SU-DHL-6 (cell line): ENCODE results near the gene RNU5D-1.
"Not testable (repeated sequence)": the region's sequence is repeated elsewhere in the genome, so short reads cannot be mapped to it uniquely, and the experiment has no call there.

Experiments used
- H2AFZ ChIP-seq: fragments of 200-600 bp; sonication (generic); 2 replicates; pipeline ENCODE4 v1.6.1; 2014; ENCODE audit warnings: low read depth, mild to moderate bottlenecking, moderate library complexity, mixed read lengths, antibody characterized with exemption, low read length; ENCODE audit not compliant: severe bottlenecking
- H3F3A ChIP-seq: fragments of 200-600 bp; shearing (Covaris generic); 2 replicates; pipeline ENCODE4 v1.6.0; 2016; ENCODE audit warnings: antibody characterized with exemption, mild to moderate bottlenecking; ENCODE audit not compliant: insufficient read depth
- H3K27ac ChIP-seq: fragments of 200-600 bp; sonication (generic); 2 replicates; pipeline ENCODE4 v1.5.1; 2016; ENCODE audit warnings: low read depth, mild to moderate bottlenecking, low read length, moderate library complexity, mixed read lengths
- H3K27me3 ChIP-seq: fragments of 200-600 bp; sonication (generic), shearing (Covaris generic); 2 replicates; pipeline ENCODE4 v1.6.0; 2014; ENCODE audit warnings: mild to moderate bottlenecking, low read length
- H3K36me3 ChIP-seq: fragments of 200-600 bp; sonication (generic); 2 replicates; pipeline ENCODE4 v1.6.1; 2014; ENCODE audit warnings: mild to moderate bottlenecking, low read length, mixed read lengths
- H3K4me2 ChIP-seq: fragments of 300-600, 200-600 bp; shearing (Covaris generic), sonication (generic); 2 replicates; pipeline ENCODE4 v1.6.0; 2014; ENCODE audit warnings: low read length, low read depth, mild to moderate bottlenecking; ENCODE audit not compliant: poor library complexity, severe bottlenecking
- H3K4me3 ChIP-seq: fragments of 200-600 bp; sonication (generic); 2 replicates; pipeline ENCODE4 v1.5.1; 2014; ENCODE audit warnings: antibody characterized with exemption, low read length, mild to moderate bottlenecking, mixed read lengths; ENCODE audit not compliant: insufficient read depth, poor library complexity, severe bottlenecking
- H3K79me2 ChIP-seq: fragments of 200-600 bp; sonication (generic); 2 replicates; pipeline ENCODE4 v1.6.1; 2014; ENCODE audit warnings: mild to moderate bottlenecking, low read length, moderate library complexity; ENCODE audit not compliant: insufficient read depth
- H3K9ac ChIP-seq: fragments of 200-600 bp; sonication (generic); 2 replicates; pipeline ENCODE4 v1.7.0; 2014; ENCODE audit warnings: mild to moderate bottlenecking, low read length
- H3K9me2 ChIP-seq: fragments of 200-600 bp; sonication (generic); replicated peaks from 2 replicates; pipeline ENCODE4 v1.6.1; 2014; ENCODE audit warnings: low read length; ENCODE audit not compliant: insufficient read depth
- H3K9me3 ChIP-seq: fragments of 200-600 bp; sonication (generic); 2 replicates; pipeline ENCODE4 v1.6.1; 2014; ENCODE audit warnings: low read length, mixed read lengths; ENCODE audit not compliant: insufficient read depth
- H4K20me1 ChIP-seq: fragments of 200-600 bp; sonication (generic); 2 replicates; pipeline ENCODE4 v1.6.1; 2014; ENCODE audit warnings: low read depth, mild to moderate bottlenecking, antibody characterized with exemption, low read length, moderate library complexity, mixed read lengths
- EZH2phosphoT487 ChIP-seq: fragments of 200-600 bp; sonication (generic), shearing (Covaris generic); conservative IDR thresholded peaks from 2 replicates; pipeline ENCODE4 v1.6.1; 2018; ENCODE audit warnings: mild to moderate bottlenecking, antibody characterized with exemption, low read length, moderate library complexity, mixed read lengths
- TF ChIP-seq, protein P1 (sequence below): fragments of 200-600 bp; sonication (generic); IDR thresholded peaks from one replicate; pipeline ENCODE4 v1.5.1; 2017; ENCODE audit warnings: antibody characterized with exemption, mild to moderate bottlenecking, low read length, moderate library complexity; ENCODE audit not compliant: insufficient read depth, poor library complexity, severe bottlenecking

RNU5D-1 gene

DNA sequence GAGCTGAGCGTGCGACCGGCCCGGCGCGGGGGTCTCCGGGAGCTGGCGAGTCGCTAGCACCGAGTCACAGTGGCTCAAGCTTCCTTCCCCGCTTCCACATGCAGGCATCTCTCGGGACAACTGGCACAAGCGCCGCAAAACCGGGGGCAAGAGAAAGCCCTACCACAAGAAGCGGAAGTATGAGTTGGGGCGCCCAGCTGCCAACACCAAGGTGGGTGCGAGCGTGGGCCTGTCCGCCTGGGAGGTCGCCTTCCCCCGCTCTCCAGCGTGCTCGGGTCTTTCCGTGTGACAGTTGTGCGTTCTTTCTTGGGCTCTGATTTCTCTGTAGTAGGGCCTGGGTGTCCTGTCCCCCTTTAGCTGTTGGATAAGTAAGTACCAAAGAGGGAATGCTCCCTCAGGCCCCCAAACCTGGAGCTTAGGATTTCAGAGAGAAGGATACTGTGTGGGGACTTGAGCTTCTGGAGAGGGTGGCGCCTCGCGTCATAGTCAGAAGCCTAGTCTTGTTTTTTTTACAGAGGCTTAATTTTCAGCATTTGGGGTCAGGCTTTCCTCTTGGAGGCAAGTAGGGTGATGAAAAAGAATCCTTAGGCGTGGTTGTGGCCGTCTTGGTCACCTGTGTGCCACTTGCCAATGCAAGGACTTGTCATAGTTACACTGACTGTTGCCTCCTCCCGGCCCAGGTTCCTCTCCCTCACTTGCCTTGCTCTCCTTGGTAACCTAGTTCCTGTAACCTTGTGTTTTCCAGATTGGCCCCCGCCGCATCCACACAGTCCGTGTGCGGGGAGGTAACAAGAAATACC is 45.2 kb upstream of the RNU5D-1 start:
- Histone ChIP-seq H2AFZ (no peak overlapping the region), H3K9me2 (no peaks in the 10 kb centered on the region), H3K9ac (peak overlapping the region; percentile 84), H3K79me2 (peaks cover 43% of the 10 kb centered on the region), H3K27me3 (no peaks in the 10 kb centered on the region), H4K20me1 (peaks cover 21% of the 10 kb centered on the region; the same call in 1 of the 2 replicates), H3F3A (peaks cover 51% of the 10 kb centered on the region), H3K4me3 (peak overlapping the region; percentile 99), H3K9me3 (no peaks in the 10 kb centered on the region), H3K27ac (peak overlapping the region; percentile 87), H3K4me2 (peak overlapping the region; percentile 99), H3K36me3 (peaks cover 34% of the 10 kb centered on the region)
- TF ChIP-seq, protein P1, sequence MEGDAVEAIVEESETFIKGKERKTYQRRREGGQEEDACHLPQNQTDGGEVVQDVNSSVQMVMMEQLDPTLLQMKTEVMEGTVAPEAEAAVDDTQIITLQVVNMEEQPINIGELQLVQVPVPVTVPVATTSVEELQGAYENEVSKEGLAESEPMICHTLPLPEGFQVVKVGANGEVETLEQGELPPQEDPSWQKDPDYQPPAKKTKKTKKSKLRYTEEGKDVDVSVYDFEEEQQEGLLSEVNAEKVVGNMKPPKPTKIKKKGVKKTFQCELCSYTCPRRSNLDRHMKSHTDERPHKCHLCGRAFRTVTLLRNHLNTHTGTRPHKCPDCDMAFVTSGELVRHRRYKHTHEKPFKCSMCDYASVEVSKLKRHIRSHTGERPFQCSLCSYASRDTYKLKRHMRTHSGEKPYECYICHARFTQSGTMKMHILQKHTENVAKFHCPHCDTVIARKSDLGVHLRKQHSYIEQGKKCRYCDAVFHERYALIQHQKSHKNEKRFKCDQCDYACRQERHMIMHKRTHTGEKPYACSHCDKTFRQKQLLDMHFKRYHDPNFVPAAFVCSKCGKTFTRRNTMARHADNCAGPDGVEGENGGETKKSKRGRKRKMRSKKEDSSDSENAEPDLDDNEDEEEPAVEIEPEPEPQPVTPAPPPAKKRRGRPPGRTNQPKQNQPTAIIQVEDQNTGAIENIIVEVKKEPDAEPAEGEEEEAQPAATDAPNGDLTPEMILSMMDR = no peak

DNA sequence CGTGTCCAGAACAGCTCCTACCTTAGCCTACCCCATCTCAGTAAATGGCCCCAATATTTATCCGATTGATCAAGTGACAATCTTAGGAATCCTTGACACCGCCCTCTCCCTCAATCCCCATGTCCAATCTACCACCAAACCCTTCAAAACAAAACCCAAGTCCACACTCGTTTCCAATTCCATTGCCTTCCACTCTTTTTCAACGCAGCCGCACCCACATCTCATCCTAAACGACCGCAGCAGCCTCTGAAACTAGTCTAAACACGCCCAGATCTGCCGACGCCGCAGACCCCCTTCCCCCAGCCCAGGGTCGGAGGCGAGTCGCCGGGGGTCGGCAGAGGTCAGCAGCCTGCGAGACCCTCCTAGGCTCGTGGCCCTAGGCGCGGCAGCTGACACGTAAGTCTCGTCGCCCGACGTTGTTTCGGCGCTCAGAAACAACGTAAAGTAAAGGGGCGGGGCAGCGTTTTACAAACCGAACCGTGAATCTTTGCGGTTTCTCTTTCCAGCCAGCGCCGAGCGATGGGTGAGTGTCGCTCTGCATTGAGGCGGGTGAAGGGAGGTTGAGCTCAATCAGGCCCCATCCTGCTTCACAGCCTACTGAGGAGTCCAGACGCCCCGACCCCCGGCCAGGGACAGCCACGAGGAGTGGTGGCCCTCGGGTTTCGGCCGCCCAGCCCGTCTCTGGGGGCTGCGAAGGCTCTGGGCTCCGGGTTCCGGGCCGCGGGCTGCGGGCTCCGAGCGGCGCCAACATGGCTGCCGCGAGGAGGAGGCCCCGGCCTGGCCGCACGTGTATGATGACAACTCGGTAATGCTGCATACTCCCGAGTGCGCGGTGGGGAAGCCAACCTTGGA is 44.3 kb upstream of the RNU5D-1 start, which contains the start of gene RPS8:
Gene RPS8, plus strand, starts transcription at position 463 of the 852 bp plus-strand sequence. Its CDS starts 57 bp downstream, at position 520.
- peaks cover 43% of the 10 kb centered on the region for H3K79me2 ChIP-seq
- H3F3A ChIP-seq = peaks cover 49% of the 10 kb centered on the region
- TF ChIP-seq EZH2phosphoT487 = no peak
- TF ChIP-seq, protein P1 = no peak
- peak within 1 kb of the TSS; percentile 91 for H2AFZ ChIP-seq
- H3K4me3 ChIP-seq = peak within 1 kb of the TSS; percentile 99
- peak within 1 kb of the TSS; percentile 87 for H3K27ac ChIP-seq
- H3K9me2 ChIP-seq = no peaks in the 10 kb centered on the region
- peaks cover 21% of the 10 kb centered on the region; the same call in 1 of the 2 replicates for H4K20me1 ChIP-seq
- H3K27me3 ChIP-seq = no peaks in the 10 kb centered on the region
- H3K9me3 ChIP-seq = no peaks in the 10 kb centered on the region
- H3K4me2 ChIP-seq = peak within 1 kb of the TSS; percentile 99
- H3K36me3 ChIP-seq = peaks cover 34% of the 10 kb centered on the region
- peak within 1 kb of the TSS; percentile 84 for H3K9ac ChIP-seq

DNA sequence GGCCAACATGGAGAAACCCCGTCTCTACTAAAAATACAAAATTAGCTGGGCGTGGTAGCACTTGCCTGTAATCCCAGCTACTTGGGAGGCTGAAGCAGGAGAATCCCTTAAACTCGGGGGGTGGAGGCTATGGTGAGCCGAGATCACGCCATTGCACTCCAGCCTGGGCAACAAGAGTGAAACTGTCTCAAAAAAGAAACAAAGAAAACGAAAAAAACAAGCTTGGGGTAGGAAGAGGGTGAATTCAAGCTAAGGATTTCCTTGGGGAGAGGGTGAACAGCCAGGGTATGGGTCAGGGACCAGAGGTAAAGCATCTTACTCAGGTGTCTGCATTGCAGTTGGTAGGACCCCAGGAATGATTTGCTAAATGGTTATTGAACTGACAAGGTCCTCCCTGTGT is 35.5 kb upstream of the RNU5D-1 start:
- not testable (repeated sequence) for H2AFZ ChIP-seq, H3K27ac ChIP-seq

More for the DNA sequence above, 35.5 kb upstream of the RNU5D-1 start:
- H4K20me1 ChIP-seq, H3K27me3 ChIP-seq, H3K9ac ChIP-seq, H3K9me2 ChIP-seq, H3K79me2 ChIP-seq, H3K4me2 ChIP-seq, H3K4me3 ChIP-seq, H3K9me3 ChIP-seq, H3K36me3 ChIP-seq: not testable (repeated sequence)
- peaks cover 17% of the 10 kb centered on the region; the same call in 1 of the 2 replicates for H3F3A ChIP-seq
